ENCODE results near the gene LMO2. TPM values are rescaled to one million over a fixed set of nuclear protein-coding genes. Genes with fewer than 3 reads are reported as not detected.

The LMO2 gene
- total and polyA plus RNA-seq, 2 of the 13 experiments (the other 11 are each of a cell fraction or from before 2014, with no cell fraction given), result not detected

DNA sequence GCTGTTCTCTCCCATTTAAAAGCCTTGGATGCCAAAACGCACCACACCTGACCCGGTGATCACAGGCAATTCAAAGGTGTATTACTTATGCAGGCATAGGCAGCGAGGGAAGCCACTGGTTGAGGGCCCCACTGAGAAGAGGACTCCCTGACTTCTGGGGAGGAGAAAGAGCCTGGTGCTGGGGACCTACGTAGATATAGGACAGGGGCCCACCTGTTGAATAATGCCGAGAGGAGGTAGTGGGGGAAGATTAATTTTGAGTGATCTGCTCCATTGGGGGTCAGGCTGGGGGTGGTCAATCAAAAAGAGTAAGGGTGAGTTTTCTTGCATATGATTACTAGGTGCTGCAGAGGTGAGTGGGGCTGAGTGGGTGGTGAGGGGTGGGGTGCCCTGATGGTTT, 7.8 kb downstream of the LMO2 start:
- Histone ChIP-seq H3K4me1 (ENCODE audit: insufficient read depth, low read length) (no peaks in the 10 kb centered on the region), H3K4me2 (ENCODE audit: low read depth, low read length) (no peak overlapping the region), H3K79me2 (ENCODE audit: insufficient read depth, low read length) (no peaks in the 10 kb centered on the region), H3K4me3 (replicated peaks in 1 of 3; ENCODE audit: insufficient read depth in 1 of 3, low read depth in 2 of 3, low read length in 3 of 3) (no peak overlapping the region), H3K9ac (ENCODE audit: insufficient read depth, low read depth, low read length) (no peak overlapping the region), H2AFZ (ENCODE audit: low read length) (no peak overlapping the region), H4K20me1 (ENCODE audit: insufficient read depth, low read length) (no peaks in the 10 kb centered on the region), H3K9me3 (ENCODE audit: low read length) (no peaks in the 10 kb centered on the region), H3K27me3 (ENCODE audit: control insufficient read depth in 1 of 2, insufficient read depth in 2 of 2, low read length in 2 of 2) (peaks cover 1 to 13% of the 10 kb centered on the region in 2 experiments; a peak in 1 of 5 replicates), H3K27ac (ENCODE audit: extremely low read length, insufficient read depth, low read length) (no peak overlapping the region), H3K36me3 (replicated peaks in 1 of 2; ENCODE audit: control insufficient read depth in 1 of 2, insufficient read depth in 2 of 2, low read length in 2 of 2) (no peaks in the 10 kb centered on the region)
- 0% methylated on average over 5 of the region's 5 CpGs for WGBS (ENCODE audit: low lambda C conversion rate)
- POLR2A ChIA-PET, result no interaction called here
- no TSS peak for BruUV-seq (replicated peaks)
- TF ChIP-seq PTBP1 (IDR thresholded peaks at IDR 0.05; ENCODE audit: low read depth, low read length, poor library complexity, severe bottlenecking) (no peak), MED13 (CRISPR knock-in tag; IDR thresholded peaks at IDR 0.05) (no peak), ZNF33B (CRISPR knock-in tag; IDR thresholded peaks at IDR 0.05) (no peak), PITX1 (CRISPR knock-in tag; IDR thresholded peaks at IDR 0.05) (no peak), ZSCAN22 (CRISPR knock-in tag; IDR thresholded peaks at IDR 0.05) (no peak), ZNF256 (CRISPR knock-in tag; conservative IDR thresholded peaks at IDR 0.05) (no peak), RNF2 (conservative IDR thresholded peaks at IDR 0.05; ENCODE audit: low read depth) (no peak), ZNF570 (CRISPR knock-in tag; IDR thresholded peaks at IDR 0.05; ENCODE audit: borderline replicate concordance) (no peak)
- TF ChIP-seq, protein P1, sequence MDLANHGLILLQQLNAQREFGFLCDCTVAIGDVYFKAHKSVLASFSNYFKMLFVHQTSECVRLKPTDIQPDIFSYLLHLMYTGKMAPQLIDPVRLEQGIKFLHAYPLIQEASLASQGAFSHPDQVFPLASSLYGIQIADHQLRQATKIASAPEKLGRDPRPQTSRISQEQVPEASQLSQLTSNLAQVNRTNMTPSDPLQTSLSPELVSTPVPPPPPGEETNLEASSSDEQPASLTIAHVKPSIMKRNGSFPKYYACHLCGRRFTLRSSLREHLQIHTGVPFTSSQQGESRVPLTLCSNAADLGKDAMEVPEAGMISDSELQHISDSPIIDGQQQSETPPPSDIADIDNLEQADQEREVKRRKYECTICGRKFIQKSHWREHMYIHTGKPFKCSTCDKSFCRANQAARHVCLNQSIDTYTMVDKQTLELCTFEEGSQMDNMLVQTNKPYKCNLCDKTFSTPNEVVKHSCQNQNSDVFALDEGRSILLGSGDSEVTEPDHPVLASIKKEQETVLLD (CRISPR knock-in tag; IDR thresholded peaks at IDR 0.05; ENCODE audit: low read depth), result no peak
- no peak for FAIRE-seq
- intact Hi-C loops (cut with micrococcal nuclease; ENCODE audit: unreplicated experiment) (no loop called here), in situ Hi-C loops (cut with HindIII; ENCODE audit: extremely low pct_ligation_motif_present, low pct_unique_long_range_greater_than_20kb) (no loop called here)
- CTCF ChIA-PET (ENCODE audit: low intra/inter-chr PET ratio, low total read pairs), result no interaction called here
- ATAC-seq, result no peak
- no peak for DNase-seq (ENCODE audit: low spot score)
